ENCODE data around the gene NDUFA12. TPM values are rescaled to one million over a fixed set of nuclear protein-coding genes. Genes with fewer than 3 reads are reported as not detected.
"Not testable (repeated sequence)": the region's sequence is repeated elsewhere in the genome, so short reads cannot be mapped to it uniquely, and the experiment has no call there.

Gene NDUFA12
- polyA plus RNA-seq (2013, experiment 1 of 2; ENCODE audit: insufficient read length) = 87.4 TPM
- polyA plus RNA-seq (2013, experiment 2 of 2; ENCODE audit: insufficient read length) = 71.0 TPM

DNA sequence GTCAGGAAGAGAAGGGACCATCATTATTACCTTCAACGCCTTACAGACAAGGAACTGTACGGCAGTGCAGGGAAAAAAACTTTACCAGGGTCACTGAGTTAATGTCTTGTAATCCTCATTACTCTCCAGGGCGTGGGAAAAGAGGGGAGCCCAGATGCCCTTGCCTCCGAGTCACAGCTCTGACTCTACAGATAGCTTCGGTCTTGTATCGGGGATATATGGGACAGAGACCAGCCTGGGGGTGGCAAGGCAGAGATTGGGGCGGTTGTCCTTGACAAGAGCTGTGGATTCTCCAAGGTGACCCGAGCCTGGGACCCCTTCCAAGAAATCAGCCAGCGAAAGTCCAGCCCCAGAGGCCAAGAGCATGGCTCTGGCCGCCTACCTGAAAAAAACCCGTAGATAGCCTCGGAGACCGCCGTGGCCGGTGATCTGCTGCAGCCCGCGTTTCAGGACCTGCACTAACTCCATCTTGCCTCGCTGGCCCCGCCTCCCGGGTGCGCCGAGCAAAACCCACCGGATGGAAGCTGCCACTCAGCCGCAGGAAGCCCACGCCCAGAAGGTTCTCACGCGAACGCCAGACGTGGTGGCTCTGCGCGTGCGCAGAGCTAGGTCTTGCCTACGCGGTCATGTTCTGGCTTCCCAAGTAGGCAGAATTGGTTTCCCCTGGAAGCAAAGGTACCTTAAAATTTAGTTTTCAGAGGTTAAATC lies at the start of gene NDUFA12:
TSS of gene NDUFA12 (minus strand) at position 485 of the 708 bp plus-strand sequence. CDS start at position 468, 17 bp downstream.
- DNase-seq = peak; percentile 96

DNA sequence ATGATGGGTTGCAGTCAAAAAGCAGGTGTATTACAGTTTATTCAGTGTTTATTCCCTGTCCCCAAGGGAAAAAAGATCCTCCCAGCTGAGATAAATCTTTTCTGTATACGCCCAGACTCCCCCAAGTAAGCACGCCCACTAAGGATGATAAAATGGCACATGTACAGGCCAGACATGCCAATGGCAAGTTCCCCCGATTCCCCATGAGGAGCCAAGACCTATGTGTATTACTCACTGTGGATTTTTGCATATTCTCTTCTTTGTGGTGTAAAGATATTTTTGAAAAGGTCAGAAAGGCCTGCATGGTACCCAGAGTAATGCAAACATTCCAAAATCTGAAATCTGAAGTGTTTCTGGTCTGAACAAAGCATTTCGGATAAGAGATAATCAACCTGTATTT lies 47.7 kb upstream of the NDUFA12 start:
- DNase-seq = no peak

GRCh38 chr12:95037906-95038305 lies 34.4 kb upstream of the NDUFA12 start:
- no peak for DNase-seq

DNA sequence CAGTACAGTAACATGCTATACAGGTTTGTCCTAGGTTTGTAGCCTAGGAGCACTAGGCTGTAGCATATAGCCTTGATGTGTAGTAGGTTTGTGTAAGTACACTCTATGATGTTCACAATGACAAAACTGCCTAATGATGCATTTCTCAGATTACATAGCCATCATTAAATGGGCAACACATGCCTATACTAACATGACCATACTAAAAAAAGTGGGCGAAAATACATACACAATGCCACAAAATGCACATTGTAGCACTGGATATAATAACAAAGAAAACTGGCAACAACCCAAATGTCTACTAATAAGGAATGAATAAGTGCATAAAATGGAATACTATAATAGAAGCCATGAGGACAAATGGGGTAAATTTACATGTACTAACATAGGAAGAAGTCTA lies 31.3 kb upstream of the NDUFA12 start:
- DNase-seq = no peak

GRCh38 chr12:95022477-95022876 lies 19.0 kb upstream of the NDUFA12 start:
- no peak for DNase-seq

- no peak for DNase-seq
These were observed 14.0 kb upstream of the NDUFA12 start for GRCh38 chr12:95017482-95017881.

- no peak for DNase-seq
These were observed 12.6 kb upstream of the NDUFA12 start for GRCh38 chr12:95016120-95016519.

- no peak for DNase-seq
These were observed 11.1 kb upstream of the NDUFA12 start for GRCh38 chr12:95014554-95014953.

GRCh38 chr12:95006206-95006605 lies 2.7 kb upstream of the NDUFA12 start:
- no peak for DNase-seq

DNA sequence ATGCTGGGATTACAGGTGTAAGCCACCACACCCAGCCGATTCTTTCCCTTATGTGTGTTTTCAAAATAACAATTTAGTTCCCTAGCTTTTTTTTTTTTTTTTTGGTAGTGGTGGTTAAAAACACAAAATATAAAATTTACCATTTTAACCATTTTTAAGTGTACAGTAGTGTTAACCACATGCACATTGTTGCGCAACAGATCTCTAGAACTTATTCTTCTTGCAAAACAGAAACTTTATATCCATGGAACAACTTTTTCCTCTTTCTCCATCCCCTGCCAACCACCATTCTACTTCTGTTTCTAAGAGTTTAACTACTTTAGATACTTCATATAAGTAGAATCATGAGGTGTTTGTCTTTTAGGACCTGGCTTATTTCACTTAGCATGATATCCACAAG lies 1.1 kb upstream of the NDUFA12 start:
- DNase-seq = no peak

GRCh38 chr12:95003921-95004272 lies 400 bp upstream of the NDUFA12 start:
- no peak for DNase-seq

- no peak for DNase-seq
These were observed 743 bp downstream of the NDUFA12 start for GRCh38 chr12:95002754-95003153.

GRCh38 chr12:94998326-94998725 lies 5.2 kb downstream of the NDUFA12 start:
- DNase-seq = no peak

- no peak for DNase-seq
These were observed 5.8 kb downstream of the NDUFA12 start for GRCh38 chr12:94997726-94998125.

- DNase-seq = no peak
These were observed 6.4 kb downstream of the NDUFA12 start for GRCh38 chr12:94997061-94997460.

DNA sequence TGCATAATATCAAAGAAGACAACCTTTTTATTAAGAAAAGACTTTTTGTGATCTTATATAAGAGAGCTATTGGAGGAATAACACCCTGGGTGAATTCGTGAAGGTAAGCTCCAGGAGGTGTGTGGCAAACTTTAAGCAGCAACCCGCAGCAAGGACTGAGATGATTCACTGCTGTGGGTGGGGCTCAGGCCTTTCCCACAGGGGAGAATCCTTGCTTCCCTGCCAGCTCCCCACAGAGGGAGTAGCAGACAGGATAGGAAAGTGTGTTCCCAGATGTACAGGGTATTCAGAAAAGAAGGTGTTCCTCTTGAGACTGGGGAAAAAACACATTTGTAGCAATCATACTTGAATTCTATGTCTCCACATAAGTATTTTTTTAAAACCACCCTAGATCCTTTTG lies 9.2 kb downstream of the NDUFA12 start:
- DNase-seq = peak; percentile 69

- DNase-seq = not testable (repeated sequence)
These were observed 9.6 kb downstream of the NDUFA12 start for GRCh38 chr12:94993855-94994254.

- DNase-seq = no peak
These were observed 13.3 kb downstream of the NDUFA12 start for GRCh38 chr12:94990222-94990621.

GRCh38 chr12:94988471-94988870 lies 15.0 kb downstream of the NDUFA12 start:
- DNase-seq = no peak

DNA sequence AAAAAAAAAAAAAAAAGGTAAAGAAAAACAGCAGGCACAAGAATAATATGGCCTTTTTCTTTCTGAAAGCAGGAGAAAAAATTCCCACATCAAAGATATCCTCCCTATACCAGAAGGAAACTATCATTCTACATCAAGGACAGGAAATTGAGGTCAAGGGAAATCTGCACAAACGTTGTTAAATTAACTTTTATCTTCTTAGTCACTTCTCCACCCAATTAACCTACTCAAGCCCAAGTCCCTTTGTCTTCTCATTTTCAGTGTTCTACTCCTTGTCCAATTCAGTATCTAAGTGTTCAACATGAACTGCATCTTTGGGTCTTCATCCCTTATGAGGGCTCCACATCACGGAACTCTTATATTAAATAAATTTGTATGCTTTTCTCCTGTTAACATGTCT lies 15.7 kb downstream of the NDUFA12 start:
- no peak for DNase-seq

DNA sequence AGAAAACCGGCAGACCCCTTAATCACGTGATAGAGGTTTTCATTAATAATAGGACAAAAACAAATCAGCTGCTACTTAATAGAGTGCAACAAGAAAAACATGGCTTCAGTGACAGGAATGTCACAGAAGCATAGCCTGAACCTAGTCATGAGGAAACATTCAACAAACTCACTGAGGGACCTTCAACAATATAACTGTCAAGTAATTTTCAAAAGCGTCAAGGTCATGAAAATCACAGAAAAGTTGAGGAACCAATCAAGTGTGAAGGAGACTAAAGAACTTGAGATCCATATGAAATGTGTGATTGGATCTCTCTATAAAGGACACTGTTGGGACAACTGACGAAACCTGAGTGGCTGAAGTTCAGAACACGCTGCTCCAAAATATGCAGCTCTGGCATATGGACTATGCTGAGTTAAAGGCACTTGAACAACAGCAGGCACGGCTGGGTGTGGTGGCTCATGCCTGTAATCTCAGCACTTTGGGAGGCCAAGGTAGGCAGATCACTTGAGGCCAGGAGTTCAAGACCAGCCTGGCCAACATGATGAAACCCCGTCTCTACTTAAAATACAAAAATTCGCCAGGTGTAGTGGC lies 16.3 kb downstream of the NDUFA12 start:
- DNase-seq = no peak

- DNase-seq = not testable (repeated sequence)
These were observed 18.4 kb downstream of the NDUFA12 start for GRCh38 chr12:94985099-94985498.

DNA sequence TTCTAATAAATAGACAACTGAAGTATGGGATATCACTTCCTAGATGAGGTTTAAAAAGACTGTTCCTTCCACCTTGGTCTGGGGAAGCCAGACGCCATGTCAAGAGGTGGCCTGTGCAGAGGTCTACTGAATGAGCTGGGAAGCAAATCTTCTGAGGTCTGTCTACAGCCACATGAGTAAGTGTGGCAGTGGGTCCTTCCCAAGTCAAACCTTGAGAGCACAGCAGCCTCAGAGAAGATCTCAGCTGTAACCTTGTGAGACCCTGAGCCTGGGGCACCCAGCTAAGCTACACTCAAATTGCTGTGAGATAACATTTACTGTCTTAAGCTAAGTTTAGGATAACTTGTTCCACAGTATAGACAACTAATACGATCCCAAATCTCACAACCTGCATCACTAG lies 20.2 kb downstream of the NDUFA12 start:
- no peak for DNase-seq

- DNase-seq = no peak
These were observed 21.0 kb downstream of the NDUFA12 start for GRCh38 chr12:94982456-94982855.

Data from fibroblast of skin of back (primary cell).